GM12878 (cell line): ENCODE measurements around the gene GPRC5B.

Experiments used
- CEBPB ChIP-seq, 2 experiments: fragments of 150-350 bp in 1 of 2; IDR thresholded peaks; 2 replicates each; pipeline ENCODE4 v1.6.1; 2012 to 2014; ENCODE audit warnings: low read depth in 2 of 2, low read length in 2 of 2, borderline replicate concordance in 1 of 2, inconsistent platforms in 1 of 2
- EZH2 ChIP-seq: IDR thresholded peaks from 2 replicates; pipeline ENCODE4 v1.6.1; 2012; ENCODE audit warnings: low read depth, mild to moderate bottlenecking, control low read depth, inconsistent platforms, low read length, borderline replicate concordance; ENCODE audit not compliant: control insufficient read depth
- KAT2A ChIP-seq: conservative IDR thresholded peaks from 2 replicates; pipeline ENCODE4 v1.6.1; 2011; ENCODE audit warnings: low read depth, low read length; ENCODE audit not compliant: control insufficient read depth
- POLR2AphosphoS5 ChIP-seq: IDR thresholded peaks from 2 replicates; pipeline ENCODE4 v1.6.1; 2011; ENCODE audit warnings: mild to moderate bottlenecking, low read length, inconsistent platforms
- SREBF1 ChIP-seq: IDR thresholded peaks from 2 replicates; pipeline ENCODE4 v1.6.1; 2012; ENCODE audit warnings: mild to moderate bottlenecking, low read length
- TF ChIP-seq, protein P1 (sequence below), 3 experiments: IDR thresholded peaks in 2 of 3; conservative IDR thresholded peaks in 1 of 3; 2 replicates each; pipeline ENCODE4 v1.5.1; 2011; ENCODE audit warnings: low read depth in 3 of 3, low read length in 3 of 3, mild to moderate bottlenecking in 3 of 3, control low read depth in 2 of 3, moderate library complexity in 2 of 3, inconsistent platforms in 1 of 3, mixed read lengths in 1 of 3; ENCODE audit not compliant: control insufficient read depth in 2 of 3, insufficient read depth in 1 of 3; ENCODE audit errors: extremely low read depth in 1 of 3
- TF ChIP-seq, protein P2 (sequence below): fragments of 450-650 bp; IDR thresholded peaks from 2 replicates; pipeline ENCODE4 v1.6.1; 2017; ENCODE audit warnings: mild to moderate bottlenecking

GRCh38 chr16:19929062-19929511, 44.4 kb upstream of the GPRC5B start:
- no peak for TF ChIP-seq EZH2
- no peak for TF ChIP-seq POLR2AphosphoS5
- no peak for TF ChIP-seq SREBF1
- TF ChIP-seq, protein P1, sequence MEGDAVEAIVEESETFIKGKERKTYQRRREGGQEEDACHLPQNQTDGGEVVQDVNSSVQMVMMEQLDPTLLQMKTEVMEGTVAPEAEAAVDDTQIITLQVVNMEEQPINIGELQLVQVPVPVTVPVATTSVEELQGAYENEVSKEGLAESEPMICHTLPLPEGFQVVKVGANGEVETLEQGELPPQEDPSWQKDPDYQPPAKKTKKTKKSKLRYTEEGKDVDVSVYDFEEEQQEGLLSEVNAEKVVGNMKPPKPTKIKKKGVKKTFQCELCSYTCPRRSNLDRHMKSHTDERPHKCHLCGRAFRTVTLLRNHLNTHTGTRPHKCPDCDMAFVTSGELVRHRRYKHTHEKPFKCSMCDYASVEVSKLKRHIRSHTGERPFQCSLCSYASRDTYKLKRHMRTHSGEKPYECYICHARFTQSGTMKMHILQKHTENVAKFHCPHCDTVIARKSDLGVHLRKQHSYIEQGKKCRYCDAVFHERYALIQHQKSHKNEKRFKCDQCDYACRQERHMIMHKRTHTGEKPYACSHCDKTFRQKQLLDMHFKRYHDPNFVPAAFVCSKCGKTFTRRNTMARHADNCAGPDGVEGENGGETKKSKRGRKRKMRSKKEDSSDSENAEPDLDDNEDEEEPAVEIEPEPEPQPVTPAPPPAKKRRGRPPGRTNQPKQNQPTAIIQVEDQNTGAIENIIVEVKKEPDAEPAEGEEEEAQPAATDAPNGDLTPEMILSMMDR (IDR thresholded peaks at IDR 0.05 in 2 of 3, conservative IDR thresholded peaks at IDR 0.05 in 1 of 3; ENCODE audit: control insufficient read depth in 2 of 3, extremely low read depth in 1 of 3, insufficient read depth in 1 of 3, low read depth in 3 of 3, low read length in 3 of 3), result no peak
- no peak for TF ChIP-seq CEBPB (IDR thresholded peaks at IDR 0.05; ENCODE audit: borderline replicate concordance in 1 of 2, low read depth in 2 of 2, low read length in 2 of 2)
- TF ChIP-seq KAT2A, result no peak
- TF ChIP-seq, protein P2, sequence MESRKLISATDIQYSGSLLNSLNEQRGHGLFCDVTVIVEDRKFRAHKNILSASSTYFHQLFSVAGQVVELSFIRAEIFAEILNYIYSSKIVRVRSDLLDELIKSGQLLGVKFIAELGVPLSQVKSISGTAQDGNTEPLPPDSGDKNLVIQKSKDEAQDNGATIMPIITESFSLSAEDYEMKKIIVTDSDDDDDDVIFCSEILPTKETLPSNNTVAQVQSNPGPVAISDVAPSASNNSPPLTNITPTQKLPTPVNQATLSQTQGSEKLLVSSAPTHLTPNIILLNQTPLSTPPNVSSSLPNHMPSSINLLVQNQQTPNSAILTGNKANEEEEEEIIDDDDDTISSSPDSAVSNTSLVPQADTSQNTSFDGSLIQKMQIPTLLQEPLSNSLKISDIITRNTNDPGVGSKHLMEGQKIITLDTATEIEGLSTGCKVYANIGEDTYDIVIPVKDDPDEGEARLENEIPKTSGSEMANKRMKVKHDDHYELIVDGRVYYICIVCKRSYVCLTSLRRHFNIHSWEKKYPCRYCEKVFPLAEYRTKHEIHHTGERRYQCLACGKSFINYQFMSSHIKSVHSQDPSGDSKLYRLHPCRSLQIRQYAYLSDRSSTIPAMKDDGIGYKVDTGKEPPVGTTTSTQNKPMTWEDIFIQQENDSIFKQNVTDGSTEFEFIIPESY, result no peak
